ENCODE data around the gene NRG2. TPM values are rescaled to one million over a fixed set of nuclear protein-coding genes. Genes with fewer than 3 reads are reported as not detected.

NRG2 gene
- total and polyA plus RNA-seq, 2 donors (not counting 3 experiments of a cell fraction or from before 2014, with no cell fraction given) = 0.26 to 0.42 TPM

DNA sequence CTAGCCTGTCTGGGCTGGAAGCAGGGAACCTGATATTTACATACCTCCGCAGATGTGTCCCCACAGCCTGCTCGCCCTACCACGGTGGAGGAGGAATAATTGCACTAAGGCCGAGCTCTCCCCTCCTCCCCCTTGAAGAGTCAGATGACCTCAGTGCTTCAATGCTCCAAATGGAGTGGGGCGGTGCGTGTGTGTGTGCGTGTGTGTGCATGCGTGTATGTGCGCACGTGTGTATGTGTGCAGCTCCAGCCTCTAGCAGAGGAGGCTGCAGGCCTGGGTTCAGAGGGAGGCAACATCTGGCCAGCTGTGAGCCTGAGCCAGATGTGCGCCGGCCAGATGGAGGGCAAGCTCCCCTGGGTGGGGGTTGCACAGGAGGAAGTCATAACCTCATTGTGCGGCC, 90.5 kb downstream of the NRG2 start:
- no TSS peak for BruUV-seq (replicated peaks)
- TF ChIP-seq JUN (IDR thresholded peaks at IDR 0.05; ENCODE audit: borderline replicate concordance, insufficient read depth, insufficient read length, low read depth) (no peak), MYC (IDR thresholded peaks at IDR 0.05; ENCODE audit: low read depth, low read length) (no peak), POLR2AphosphoS5 (IDR thresholded peaks at IDR 0.05; ENCODE audit: insufficient read depth, low read depth, low read length) (no peak), FOS (IDR thresholded peaks at IDR 0.05; ENCODE audit: borderline replicate concordance, insufficient read depth, low read length) (no peak), GATA2 (IDR thresholded peaks at IDR 0.05; ENCODE audit: insufficient read depth, insufficient read length, low read depth, low read length) (no peak), EZH2 (IDR thresholded peaks at IDR 0.05; ENCODE audit: borderline replicate concordance, low read depth, low read length, severe bottlenecking) (no peak)
- TF ChIP-seq, protein P1, sequence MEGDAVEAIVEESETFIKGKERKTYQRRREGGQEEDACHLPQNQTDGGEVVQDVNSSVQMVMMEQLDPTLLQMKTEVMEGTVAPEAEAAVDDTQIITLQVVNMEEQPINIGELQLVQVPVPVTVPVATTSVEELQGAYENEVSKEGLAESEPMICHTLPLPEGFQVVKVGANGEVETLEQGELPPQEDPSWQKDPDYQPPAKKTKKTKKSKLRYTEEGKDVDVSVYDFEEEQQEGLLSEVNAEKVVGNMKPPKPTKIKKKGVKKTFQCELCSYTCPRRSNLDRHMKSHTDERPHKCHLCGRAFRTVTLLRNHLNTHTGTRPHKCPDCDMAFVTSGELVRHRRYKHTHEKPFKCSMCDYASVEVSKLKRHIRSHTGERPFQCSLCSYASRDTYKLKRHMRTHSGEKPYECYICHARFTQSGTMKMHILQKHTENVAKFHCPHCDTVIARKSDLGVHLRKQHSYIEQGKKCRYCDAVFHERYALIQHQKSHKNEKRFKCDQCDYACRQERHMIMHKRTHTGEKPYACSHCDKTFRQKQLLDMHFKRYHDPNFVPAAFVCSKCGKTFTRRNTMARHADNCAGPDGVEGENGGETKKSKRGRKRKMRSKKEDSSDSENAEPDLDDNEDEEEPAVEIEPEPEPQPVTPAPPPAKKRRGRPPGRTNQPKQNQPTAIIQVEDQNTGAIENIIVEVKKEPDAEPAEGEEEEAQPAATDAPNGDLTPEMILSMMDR (IDR thresholded peaks at IDR 0.05; ENCODE audit: extremely low read depth in 1 of 2, insufficient read depth in 1 of 2, low read depth in 1 of 2, low read length in 2 of 2) = no peak
- POLR2A ChIA-PET = no interaction called here
- Histone ChIP-seq H3K9ac (replicated peaks; ENCODE audit: extremely low read depth, insufficient read depth, low read length) (no peak overlapping the region), H4K20me1 (replicated peaks; ENCODE audit: control insufficient read depth, extremely low read depth, insufficient read depth, low read length) (no peaks in the 10 kb centered on the region), H3K4me3 (replicated peaks in 1 of 3; ENCODE audit: insufficient read depth in 1 of 3, low read depth in 1 of 3, low read length in 3 of 3) (no peak overlapping the region), H3K4me1 (ENCODE audit: control insufficient read depth, extremely low read depth, insufficient read depth, low read length) (no peaks in the 10 kb centered on the region), H3K27me3 (ENCODE audit: control insufficient read depth in 2 of 2, insufficient read depth in 2 of 2, low read length in 2 of 2) (peaks cover 15 to 17% of the 10 kb centered on the region in 2 experiments), H3K79me2 (ENCODE audit: control insufficient read depth, insufficient read depth, low read length) (no peaks in the 10 kb centered on the region), H3K36me3 (ENCODE audit: control insufficient read depth in 2 of 2, extremely low read depth in 1 of 2, insufficient read depth in 2 of 2, low read length in 2 of 2) (no peaks in the 10 kb centered on the region), H2AFZ (ENCODE audit: low read depth, low read length) (no peak overlapping the region), H3K9me1 (replicated peaks; ENCODE audit: control insufficient read depth, extremely low read depth, insufficient read depth, low read length) (no peaks in the 10 kb centered on the region), H3K27ac (ENCODE audit: insufficient read depth, low read depth, low read length) (no peak overlapping the region), H3K4me2 (ENCODE audit: insufficient read depth, low read length) (no peak overlapping the region), H3K9me3 (replicated peaks; ENCODE audit: control insufficient read depth, insufficient read depth, low read length) (no peaks in the 10 kb centered on the region)
- dilution Hi-C loops (cut with MboI; ENCODE audit: extremely low pct_ligation_motif_present, low sequenced_read_pairs) = no loop called here
- no peak for FAIRE-seq
- no peak for DNase-seq (ENCODE audit: low read depth, low spot score)
- CTCF ChIA-PET = interaction anchor here (1.7 kb wide), 1 partner anchor 16 kb away, joined by 6 read pairs; no protein-coding TSS in a partner anchor
- intact Hi-C loops (cut with micrococcal nuclease) = no loop called here

All from endothelial cell of umbilical vein (primary cell).